ENCODE data around the gene NEU1.
"Not testable (repeated sequence)": the region's sequence is repeated elsewhere in the genome, so short reads cannot be mapped to it uniquely, and the experiment has no call there.

Gene NEU1

DNA sequence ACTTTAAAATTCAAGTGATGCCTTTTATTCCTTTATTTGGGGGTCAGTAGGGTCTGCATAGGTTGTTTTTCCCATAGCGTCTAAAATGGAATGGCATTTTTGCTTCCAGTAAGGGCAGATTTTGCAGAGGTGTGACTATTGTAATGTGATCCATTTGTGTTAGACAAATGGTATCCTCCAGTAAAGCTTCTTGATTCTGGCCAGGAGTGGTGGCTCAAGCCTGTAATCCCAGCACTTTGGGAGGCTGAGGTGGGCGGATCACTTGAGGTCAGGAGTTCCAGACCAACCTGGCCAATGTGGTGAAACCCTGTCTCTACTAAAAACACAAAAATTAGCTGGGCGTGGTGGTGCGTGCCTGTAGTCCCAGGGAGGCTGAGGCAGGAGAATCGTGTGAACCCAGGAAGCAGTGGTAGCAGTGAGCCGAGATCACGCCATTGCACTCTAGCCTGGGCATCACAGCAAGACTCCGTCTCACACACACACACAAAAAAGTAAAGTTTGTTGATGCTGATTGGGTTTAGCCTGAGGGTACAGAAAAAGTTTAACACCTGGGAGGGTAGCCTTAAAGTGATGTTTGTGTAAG lies 44.6 kb downstream of the NEU1 start:
- not testable (repeated sequence) for DNase-seq (ENCODE audit: low spot score)

DNA sequence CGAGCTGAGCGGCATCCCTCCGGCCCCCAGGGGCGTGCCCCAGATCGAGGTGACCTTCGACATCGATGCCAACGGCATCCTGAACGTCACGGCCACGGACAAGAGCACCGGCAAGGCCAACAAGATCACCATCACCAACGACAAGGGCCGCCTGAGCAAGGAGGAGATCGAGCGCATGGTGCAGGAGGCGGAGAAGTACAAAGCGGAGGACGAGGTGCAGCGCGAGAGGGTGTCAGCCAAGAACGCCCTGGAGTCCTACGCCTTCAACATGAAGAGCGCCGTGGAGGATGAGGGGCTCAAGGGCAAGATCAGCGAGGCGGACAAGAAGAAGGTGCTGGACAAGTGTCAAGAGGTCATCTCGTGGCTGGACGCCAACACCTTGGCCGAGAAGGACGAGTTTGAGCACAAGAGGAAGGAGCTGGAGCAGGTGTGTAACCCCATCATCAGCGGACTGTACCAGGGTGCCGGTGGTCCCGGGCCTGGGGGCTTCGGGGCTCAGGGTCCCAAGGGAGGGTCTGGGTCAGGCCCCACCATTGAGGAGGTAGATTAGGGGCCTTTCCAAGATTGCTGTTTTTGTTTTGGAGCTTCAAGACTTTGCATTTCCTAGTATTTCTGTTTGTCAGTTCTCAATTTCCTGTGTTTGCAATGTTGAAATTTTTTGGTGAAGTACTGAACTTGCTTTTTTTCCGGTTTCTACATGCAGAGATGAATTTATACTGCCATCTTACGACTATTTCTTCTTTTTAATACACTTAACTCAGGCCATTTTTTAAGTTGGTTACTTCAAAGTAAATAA lies 45.3 kb downstream of the NEU1 start:
- DNase-seq (ENCODE audit: low spot score): not testable (repeated sequence)

DNA sequence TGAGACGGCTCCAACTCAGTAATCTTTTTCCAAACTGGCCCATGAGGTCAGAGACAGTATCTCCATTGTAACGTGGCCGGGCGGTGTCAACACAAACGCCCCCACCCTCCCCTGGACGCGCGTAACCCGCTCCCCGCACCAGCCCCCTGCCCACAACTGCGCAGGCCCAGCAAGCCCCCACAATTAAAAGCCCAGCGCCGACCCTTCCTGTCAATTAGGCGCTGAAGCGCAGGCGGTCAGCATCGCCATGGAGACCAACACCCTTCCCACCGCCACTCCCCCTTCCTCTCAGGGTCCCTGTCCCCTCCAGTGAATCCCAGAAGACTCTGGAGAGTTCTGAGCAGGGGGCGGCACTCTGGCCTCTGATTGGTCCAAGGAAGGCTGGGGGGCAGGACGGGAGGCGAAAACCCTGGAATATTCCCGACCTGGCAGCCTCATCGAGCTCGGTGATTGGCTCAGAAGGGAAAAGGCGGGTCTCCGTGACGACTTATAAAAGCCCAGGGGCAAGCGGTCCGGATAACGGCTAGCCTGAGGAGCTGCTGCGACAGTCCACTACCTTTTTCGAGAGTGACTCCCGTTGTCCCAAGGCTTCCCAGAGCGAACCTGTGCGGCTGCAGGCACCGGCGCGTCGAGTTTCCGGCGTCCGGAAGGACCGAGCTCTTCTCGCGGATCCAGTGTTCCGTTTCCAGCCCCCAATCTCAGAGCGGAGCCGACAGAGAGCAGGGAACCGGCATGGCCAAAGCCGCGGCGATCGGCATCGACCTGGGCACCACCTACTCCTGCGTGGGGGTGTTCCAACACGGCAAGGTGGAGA lies 47.4 kb downstream of the NEU1 start, which contains the start of the genes HSPA1A and HSPA1L:
Gene HSPA1A (plus strand): TSS at position 519 of the 814 bp plus-strand sequence. CDS start 214 bp downstream, at position 733.
Gene HSPA1L (minus strand): TSS at position 259 of the 814 bp plus-strand sequence. CDS start 3,311 bp downstream, outside the sequence.
- DNase-seq (ENCODE audit: low spot score): peak; percentile 89

DNA sequence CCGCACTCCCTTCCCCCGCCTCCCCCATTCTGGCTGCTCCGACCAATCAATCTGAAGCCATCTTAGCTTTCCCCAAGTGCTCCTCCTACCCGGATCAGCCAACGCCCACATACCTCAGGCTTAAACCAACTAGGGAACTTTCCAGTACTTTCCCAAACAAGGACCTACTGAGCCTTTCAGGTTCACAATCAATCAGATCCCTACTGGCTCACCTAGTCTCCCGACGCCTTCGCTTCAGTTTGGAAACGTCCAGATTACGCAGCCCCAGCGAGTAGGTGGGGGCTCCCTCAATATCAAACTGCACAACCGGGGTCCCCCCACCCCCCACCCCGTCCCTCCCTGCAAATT lies 48.0 kb downstream of the NEU1 start:
- DNase-seq (ENCODE audit: low spot score): peak; percentile 97

- no peak for DNase-seq (ENCODE audit: low spot score)
These were observed 49.2 kb downstream of the NEU1 start for GRCh38 chr6:31813465-31813849.

DNA sequence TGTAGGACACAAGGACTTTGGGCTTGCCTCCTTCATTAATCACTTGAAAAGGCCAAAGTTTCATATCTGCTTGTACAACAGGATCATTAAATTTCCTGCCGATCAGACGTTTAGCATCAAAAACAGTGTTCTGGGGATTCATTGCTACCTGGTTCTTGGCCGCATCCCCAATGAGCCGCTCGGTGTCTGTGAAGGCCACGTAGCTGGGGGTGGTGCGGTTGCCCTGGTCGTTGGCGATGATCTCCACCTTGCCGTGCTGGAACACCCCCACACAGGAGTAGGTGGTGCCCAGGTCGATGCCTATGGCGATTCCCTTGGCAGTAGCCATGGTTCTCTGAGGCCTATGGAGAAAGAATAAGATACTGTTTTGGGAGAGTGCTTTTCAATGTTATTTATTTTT lies 51.0 kb downstream of the NEU1 start:
- DNase-seq (ENCODE audit: low spot score): no peak

DNA sequence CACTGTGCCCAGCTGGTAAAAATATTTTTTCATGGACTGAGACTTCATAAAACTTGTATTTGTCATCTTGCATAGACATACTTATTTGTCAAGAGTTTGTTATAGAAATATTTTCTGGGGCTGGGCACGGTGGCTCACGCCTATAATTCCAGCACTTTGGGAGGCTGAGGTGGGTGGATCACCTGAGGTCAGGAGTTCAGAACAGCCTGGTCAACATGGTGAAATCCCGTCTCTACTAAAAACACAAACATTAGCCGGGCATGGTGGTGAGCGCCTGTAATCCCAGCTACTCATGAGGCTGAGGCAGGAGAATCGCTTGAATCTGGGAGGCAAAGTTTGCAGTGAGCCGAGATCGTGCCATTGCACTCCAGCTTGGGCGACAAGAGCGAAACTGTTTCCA lies 54.0 kb downstream of the NEU1 start:
- DNase-seq (ENCODE audit: low spot score): not testable (repeated sequence)
